Mammary epithelial cell (primary cell): ENCODE results near the gene MYCT1.

Experiments used
- CTCF ChIP-seq, 2 donors: IDR thresholded peaks in 1 of 2; conservative IDR thresholded peaks in 1 of 2; 2 replicates each; pipeline ENCODE4 v1.5.1; 2011 to 2012; ENCODE audit warnings: inconsistent platforms in 2 of 2, low read length in 2 of 2, mild to moderate bottlenecking in 2 of 2, control low read depth in 1 of 2, low read depth in 1 of 2; ENCODE audit not compliant: insufficient read depth in 1 of 2; ENCODE audit errors: extremely low read depth in 1 of 2
- EZH2 ChIP-seq: IDR thresholded peaks from 2 replicates; pipeline ENCODE4 v1.6.1; 2012; ENCODE audit warnings: low read length, inconsistent platforms, borderline replicate concordance

GRCh38 chr6:152736687-152737273, 39.1 kb downstream of the MYCT1 start:
- TF ChIP-seq EZH2 (no peak), CTCF (conservative IDR thresholded peaks at IDR 0.05 in 1 of 2, IDR thresholded peaks at IDR 0.05 in 1 of 2; ENCODE audit: extremely low read depth in 1 of 2, insufficient read depth in 1 of 2, low read depth in 1 of 2, low read length in 2 of 2) (no peak)
